HEK293T (cell line): ENCODE data around the gene EFCAB8.

Experiments
- ARNT ChIP-seq: fragments of 450-650 bp; IDR thresholded peaks from 2 replicates; pipeline ENCODE4 v1.6.1; 2017; ENCODE audit warnings: mild to moderate bottlenecking
- BHLHE40 ChIP-seq: fragments of 450-650 bp; IDR thresholded peaks from 2 replicates; pipeline ENCODE4 v1.6.1; 2016; ENCODE audit warnings: mild to moderate bottlenecking, moderate library complexity, borderline replicate concordance
- ELF4 ChIP-seq: fragments of 450-650 bp; IDR thresholded peaks from 2 replicates; pipeline ENCODE4 v1.6.1; 2017; ENCODE audit warnings: antibody characterized with exemption
- FOXA1 ChIP-seq: fragments of 450-650 bp; IDR thresholded peaks from 2 replicates; pipeline ENCODE4 v1.6.1; 2016; ENCODE audit warnings: mild to moderate bottlenecking
- FOXM1 ChIP-seq: fragments of 450-650 bp; IDR thresholded peaks from 2 replicates; pipeline ENCODE4 v1.6.1; 2017; ENCODE audit warnings: mild to moderate bottlenecking, borderline replicate concordance
- HDGF ChIP-seq: fragments of 450-650 bp; IDR thresholded peaks from 2 replicates; pipeline ENCODE4 v1.6.1; 2017; ENCODE audit warnings: antibody characterized with exemption, borderline replicate concordance
- L3MBTL2 ChIP-seq: fragments of 450-650 bp; conservative IDR thresholded peaks from 2 replicates; pipeline ENCODE4 v1.6.1; 2016; ENCODE audit warnings: mild to moderate bottlenecking
- LEF1 ChIP-seq: fragments of 450-650 bp; IDR thresholded peaks from 2 replicates; pipeline ENCODE4 v1.6.1; 2017; ENCODE audit warnings: mild to moderate bottlenecking, borderline replicate concordance
- NFRKB ChIP-seq: fragments of 450-650 bp; IDR thresholded peaks from 2 replicates; pipeline ENCODE4 v1.6.1; 2016; ENCODE audit warnings: mild to moderate bottlenecking, moderate library complexity
- PKNOX1 ChIP-seq: fragments of 450-650 bp; IDR thresholded peaks from 2 replicates; pipeline ENCODE4 v1.6.1; 2016
- SP1 ChIP-seq: fragments of 450-650 bp; IDR thresholded peaks from 2 replicates; pipeline ENCODE4 v1.6.1; 2017
- SUZ12 ChIP-seq: fragments of 450-650 bp; IDR thresholded peaks from 2 replicates; pipeline ENCODE4 v1.6.1; 2016; ENCODE audit warnings: mild to moderate bottlenecking
- ZNF384 ChIP-seq: fragments of 450-650 bp; IDR thresholded peaks from 2 replicates; pipeline ENCODE4 v1.6.1; 2016

GRCh38 chr20:32969356-32970114 lies 110.8 kb downstream of the EFCAB8 start:
- TF ChIP-seq SUZ12, result no peak
- TF ChIP-seq PKNOX1, result no peak
- no peak for TF ChIP-seq FOXM1
- TF ChIP-seq BHLHE40, result no peak
- TF ChIP-seq L3MBTL2, result no peak
- TF ChIP-seq HDGF, result no peak
- no peak for TF ChIP-seq SP1
- no peak for TF ChIP-seq ELF4
- TF ChIP-seq NFRKB, result no peak
- no peak for TF ChIP-seq ZNF384
- TF ChIP-seq ARNT, result no peak
- TF ChIP-seq FOXA1, result no peak
- no peak for TF ChIP-seq LEF1
